ENCODE measurements around the gene ARHGEF1. TPM values are rescaled to one million over a fixed set of nuclear protein-coding genes. Genes with fewer than 3 reads are reported as not detected.

The ARHGEF1 gene
- total RNA-seq, 4 donors from 2014 or later, result 34.1 to 106 (median 53.9) TPM

DNA sequence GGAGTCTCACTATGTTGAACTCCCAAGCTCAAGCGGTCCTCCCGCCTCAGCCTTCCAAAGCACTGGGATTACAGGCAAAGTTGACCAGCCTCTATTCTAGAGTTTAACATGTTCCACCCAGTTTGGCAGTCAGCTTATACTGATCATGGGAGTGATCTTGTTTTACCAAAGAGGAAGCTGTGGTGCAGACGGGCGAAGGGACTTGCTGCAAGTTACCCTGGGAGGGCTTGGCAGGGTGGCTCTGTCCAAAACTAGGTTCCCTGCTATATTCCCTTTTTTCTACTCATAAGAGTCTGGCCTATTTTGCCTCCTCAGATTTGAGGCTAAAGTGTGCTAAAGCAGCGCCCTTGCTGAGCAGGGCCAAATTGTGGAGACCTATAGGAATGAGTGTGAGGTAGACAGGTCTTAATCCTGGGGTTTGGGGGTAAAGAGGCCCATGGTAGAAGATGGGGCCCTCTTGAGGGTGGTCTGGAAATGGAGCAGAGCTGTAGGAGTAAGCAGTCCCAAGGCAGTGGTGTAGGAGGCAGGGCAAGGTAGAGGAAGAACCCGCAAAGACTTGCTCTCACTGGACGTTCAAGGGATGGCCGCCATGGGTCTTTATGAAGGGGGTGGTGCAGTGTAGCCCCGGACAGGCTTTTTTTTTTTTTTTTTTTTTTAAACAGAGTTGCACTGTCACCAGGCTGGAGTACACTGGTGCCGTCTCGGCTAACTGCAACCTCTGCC lies 19.6 kb upstream of the ARHGEF1 start:
- TF ChIP-seq CTCF (IDR thresholded peaks at IDR 0.05; ENCODE audit: low read depth), result no peak

- no peak for TF ChIP-seq CTCF (IDR thresholded peaks at IDR 0.05; ENCODE audit: low read depth)
Observed at GRCh38 chr19:41864374-41864773, 18.6 kb upstream of the ARHGEF1 start.

GRCh38 chr19:41866284-41866683 lies 16.7 kb upstream of the ARHGEF1 start:
- no peak for TF ChIP-seq CTCF (IDR thresholded peaks at IDR 0.05; ENCODE audit: low read depth)

DNA sequence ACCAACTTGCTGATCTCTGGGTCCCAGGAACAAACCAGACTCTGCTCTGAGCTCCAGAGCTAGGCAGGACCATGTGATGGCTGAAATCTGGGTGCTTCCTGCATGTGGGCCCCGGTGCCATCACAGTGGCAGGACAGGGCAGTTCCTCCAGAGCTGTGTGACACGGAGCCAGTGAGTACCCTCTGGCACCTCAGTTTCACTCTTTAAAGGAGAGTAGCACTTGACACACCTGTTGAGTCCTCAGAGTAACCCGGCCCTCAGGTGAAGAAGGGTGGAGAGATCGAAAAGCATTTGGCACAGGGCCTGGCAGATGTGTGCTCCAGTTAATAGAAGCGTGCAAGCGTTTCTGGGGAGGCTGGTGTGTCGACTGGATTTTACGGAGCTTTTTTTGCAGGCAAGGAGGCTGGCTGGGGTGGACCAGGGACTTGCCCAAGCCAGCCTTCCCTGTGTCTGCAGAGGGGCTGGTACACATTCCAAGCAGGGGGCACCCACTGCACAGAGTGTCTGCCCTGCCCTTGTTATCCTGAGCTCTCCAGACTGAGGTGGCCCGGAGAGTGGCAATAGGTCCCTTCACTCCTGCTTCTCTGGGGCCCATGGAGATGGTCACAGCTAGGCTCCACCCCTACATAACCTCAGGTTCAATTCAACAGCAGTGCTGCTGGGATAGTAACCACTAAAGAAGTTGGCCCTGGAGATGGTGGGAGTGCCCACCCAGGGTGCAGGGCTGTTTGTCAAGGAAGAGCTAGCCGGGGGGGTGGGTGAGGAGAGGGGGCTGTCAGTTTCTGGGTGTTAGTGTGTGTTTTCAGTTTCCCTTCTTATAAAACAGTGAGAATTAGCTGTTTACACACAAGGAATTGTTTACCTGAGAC lies 14.6 kb upstream of the ARHGEF1 start:
- no peak for TF ChIP-seq CTCF (IDR thresholded peaks at IDR 0.05; ENCODE audit: low read depth)

GRCh38 chr19:41868989-41869300 lies 14.0 kb upstream of the ARHGEF1 start:
- TF ChIP-seq CTCF (IDR thresholded peaks at IDR 0.05; ENCODE audit: low read depth), result no peak

DNA sequence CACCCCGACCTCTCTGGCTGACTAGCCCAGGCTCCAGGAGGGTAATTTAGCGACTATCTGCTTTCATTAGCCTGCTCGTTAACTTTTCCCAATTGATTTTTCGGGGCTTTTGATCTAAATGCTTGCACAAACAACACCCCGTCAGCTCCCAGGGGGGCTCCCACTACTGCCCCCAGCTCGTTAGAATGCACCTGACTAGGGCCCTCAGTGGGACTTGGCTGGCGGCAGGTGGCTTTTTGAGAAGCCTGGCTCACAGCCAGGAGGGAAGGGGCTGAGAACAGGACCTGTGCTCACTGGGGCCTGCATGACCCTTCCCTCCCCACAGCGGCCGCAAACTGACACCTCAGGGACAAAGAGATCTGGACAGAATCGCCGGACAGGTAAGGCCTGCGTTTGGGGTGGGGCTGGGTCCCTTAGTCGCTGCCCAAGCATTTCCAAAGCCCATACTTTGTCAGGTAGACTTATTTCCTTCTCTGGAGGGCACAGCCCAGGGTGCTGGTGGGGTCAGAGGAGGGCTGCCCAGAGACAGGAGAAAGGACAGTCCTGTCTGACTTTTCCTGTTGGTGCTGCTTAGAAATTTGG lies 13.5 kb upstream of the ARHGEF1 start:
- TF ChIP-seq CTCF (IDR thresholded peaks at IDR 0.05; ENCODE audit: low read depth), result no peak

DNA sequence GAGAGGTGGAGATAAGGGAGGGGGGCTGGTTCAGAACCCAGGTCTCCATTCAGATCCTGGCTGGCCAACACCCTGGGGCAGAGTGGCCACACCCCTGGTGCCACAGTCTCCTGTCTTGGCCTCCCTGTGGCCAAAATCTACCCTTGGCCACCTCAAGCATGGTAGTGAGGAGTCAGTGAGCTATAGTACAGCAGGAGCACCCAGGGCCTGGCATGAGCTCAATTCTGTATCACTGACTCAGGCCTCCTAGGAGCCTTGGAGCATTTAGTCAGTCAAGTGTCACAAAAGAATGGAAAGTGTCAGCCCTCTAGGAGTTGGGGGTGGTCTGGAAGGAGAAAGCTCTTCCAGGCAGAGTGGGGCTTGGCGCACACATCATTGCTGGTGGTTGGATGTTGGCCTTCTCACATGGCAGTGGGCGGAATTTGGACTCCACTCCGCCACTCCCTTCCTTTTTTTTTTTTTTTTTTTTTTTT lies 12.5 kb upstream of the ARHGEF1 start:
- TF ChIP-seq CTCF (IDR thresholded peaks at IDR 0.05; ENCODE audit: low read depth), result no peak
